ENCODE measurements around the gene GRK3.

GRK3 gene

DNA sequence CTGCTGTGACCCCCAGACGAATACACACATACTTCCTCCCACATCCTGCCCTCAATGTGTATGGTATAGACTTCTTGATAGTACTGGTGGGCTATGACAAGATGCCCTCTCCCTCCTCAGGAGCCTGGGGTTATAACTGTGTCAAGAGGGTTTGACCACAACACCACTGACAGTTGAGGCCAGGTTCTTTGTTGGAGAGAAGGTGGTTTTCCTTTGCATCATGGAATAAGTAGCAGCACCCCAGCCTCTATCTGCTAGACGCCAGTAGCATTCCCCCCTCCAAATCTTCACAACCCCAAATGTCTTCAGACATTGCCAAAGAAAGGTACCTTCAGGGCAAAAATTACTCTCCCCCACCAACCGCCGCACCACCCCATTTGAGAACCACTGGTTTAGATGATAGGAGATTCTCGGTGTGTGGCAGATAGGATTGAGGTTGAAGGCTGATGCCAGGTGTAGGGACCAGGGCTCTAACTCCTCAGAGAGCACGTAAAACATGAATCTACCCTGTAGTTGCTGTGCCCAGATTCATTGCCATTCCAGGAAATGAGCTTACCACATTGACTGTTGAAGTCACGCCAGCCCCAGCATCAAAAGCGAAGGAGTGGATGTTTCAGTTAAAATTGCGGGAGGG lies 172.0 kb downstream of the GRK3 start:
- no peak for DNase-seq (ENCODE audit: low spot score)

DNA sequence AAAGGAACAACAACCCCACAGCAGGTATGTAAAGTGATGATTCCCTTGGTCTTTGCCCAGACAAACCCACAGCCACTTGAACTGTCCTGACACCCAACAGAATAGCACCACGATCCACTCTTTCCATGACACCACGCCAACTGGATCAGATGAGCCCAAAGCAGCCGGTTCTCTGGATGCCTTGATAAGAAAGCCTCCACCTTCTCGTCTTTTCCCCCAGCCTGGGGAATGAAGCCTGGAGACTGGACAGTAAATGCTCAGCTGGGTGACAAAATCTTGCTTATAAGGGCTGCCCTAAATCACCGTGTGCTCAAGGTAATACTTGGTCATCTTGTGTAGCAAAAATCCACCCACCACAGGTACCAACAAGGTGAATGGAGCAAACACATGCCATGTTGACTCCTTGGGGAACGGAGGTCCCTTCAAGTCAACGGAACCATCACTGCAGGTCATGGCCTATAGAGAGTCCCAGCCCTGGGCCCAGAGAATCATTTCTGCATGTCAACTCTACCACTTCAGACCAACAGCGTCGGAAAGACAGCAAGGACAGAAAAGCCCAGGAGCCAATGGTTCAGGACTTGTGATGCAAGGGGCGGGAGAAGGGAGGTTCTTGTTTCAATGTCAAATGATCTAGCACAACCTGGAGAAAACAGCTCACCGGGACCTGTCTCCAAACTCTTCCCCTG lies 175.3 kb downstream of the GRK3 start:
- DNase-seq (ENCODE audit: low spot score): no peak

GRCh38 chr22:25741692-25742626 lies 177.5 kb downstream of the GRK3 start, which contains the start of gene MYO18B:
Gene MYO18B, plus strand, starts transcription at chr22:25742188. Its CDS starts 18,905 bp downstream, at chr22:25761093.
- DNase-seq (ENCODE audit: low spot score): no peak

GRCh38 chr22:25742918-25743708 lies 178.6 kb downstream of the GRK3 start:
- DNase-seq (ENCODE audit: low spot score): no peak

DNA sequence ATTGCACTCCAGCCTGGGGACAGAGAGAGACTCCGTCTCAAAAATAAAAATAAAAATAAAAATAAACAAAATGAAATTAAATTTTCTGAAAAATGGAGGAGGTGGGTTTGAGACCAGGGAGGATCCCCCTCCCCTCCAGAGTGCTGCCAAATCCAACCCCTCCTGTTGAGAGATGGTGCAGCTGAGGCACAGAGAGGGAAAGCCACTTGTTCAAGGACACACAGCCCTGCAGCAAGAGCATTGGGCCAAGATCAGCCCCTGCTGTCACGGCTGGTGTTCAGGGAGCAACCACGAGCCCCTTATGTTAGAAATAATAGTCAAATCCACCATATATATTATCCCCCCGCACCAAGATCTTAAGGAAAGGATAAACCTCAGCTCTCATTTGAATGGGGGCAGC lies 180.2 kb downstream of the GRK3 start:
- no peak for DNase-seq (ENCODE audit: low spot score)

- no peak for DNase-seq (ENCODE audit: low spot score)
Observed at GRCh38 chr22:25745341-25746011, 181.0 kb downstream of the GRK3 start.

- DNase-seq (ENCODE audit: low spot score): no peak
Observed at GRCh38 chr22:25746012-25746373, 181.5 kb downstream of the GRK3 start.

DNA sequence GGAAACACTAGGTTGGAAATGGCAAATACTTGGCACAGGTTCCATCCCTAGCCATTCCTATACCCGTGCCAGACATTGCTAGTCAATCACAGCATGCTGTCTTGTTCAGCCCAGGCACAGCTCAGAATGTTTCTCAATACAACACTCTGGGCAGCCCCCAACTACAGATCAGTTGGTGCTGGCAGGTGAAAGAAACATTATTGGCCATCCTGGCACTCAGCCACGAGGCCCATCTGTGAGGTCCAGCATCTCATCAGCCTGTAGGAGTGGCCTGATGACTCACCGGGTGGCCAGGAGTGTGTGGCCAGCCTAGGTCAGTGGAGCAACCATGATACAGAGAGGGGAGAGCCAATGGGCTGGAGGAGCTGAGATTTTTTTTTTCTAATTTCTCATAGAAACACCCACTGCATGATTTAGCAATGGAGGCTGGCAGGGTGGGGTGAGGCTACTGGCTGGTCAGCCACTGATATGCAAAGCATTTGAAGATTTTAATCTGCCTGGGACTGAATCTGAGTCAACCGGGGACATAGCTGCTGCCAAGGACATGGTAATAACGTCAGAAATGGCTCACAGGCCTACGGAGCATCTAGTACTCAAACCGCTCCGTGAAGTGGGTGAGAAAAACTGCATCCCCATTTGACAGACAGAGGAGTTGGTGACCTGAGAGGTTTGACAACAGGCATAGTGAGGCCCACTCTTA lies 182.9 kb downstream of the GRK3 start:
- DNase-seq (ENCODE audit: low spot score): no peak

GRCh38 chr22:25748140-25748539 lies 183.7 kb downstream of the GRK3 start:
- no peak for DNase-seq (ENCODE audit: low spot score)

- no peak for DNase-seq (ENCODE audit: low spot score)
Observed at GRCh38 chr22:25748704-25749103, 184.2 kb downstream of the GRK3 start.

GRCh38 chr22:25749420-25750169 lies 185.1 kb downstream of the GRK3 start:
- DNase-seq (ENCODE audit: low spot score): no peak

GRCh38 chr22:25750569-25751173 lies 186.2 kb downstream of the GRK3 start:
- no peak for DNase-seq (ENCODE audit: low spot score)

DNA sequence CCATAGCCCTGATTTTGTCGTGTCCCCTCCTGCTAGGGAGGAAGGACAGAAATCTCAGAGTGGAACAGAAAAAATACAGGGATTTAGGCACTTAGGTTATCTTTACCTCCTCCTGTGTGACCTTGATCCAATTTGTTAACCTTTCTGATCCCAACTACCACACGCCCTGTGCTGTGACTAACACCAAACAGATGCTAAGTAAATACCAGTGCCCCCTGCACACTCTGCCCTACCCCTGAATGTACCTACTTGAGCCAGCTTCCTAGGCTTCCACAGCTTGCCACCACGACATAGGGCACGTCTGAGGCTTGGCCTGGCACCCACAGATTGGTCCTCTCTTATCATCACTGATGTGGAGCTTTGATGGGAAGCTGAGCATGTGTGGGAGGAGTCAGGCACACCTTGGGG lies 186.7 kb downstream of the GRK3 start:
- DNase-seq (ENCODE audit: low spot score): no peak

DNA sequence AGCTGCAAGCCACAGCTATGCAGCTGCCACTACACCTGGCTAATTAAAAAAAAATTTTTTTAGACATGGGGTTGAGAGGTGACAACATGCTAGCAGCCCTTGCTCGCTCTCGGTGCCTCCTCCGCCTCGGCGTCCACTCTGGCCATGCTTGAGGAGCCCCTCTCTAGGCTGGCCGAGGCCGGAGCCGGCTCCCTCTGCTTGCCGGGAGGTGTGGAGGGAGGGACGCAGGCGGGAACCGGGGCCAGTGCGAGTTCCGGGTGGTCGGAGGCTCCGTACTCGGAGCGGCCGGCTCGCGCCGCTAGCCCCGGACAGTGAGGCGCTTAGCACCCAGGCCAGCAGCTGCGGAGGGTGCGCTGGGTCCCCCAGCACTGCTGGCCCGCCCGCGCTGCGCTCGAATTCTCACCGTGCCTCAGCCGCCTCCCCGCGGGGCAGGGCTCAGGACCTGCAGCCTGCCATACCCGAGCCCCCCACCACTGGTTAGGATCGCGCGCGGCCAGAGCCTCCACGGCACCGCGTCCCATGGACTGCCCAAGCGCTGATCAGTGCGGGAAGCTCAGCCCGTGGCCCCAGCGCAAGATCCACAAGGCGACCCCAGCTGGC lies 188.2 kb downstream of the GRK3 start:
- DNase-seq (ENCODE audit: low spot score): no peak

DNA sequence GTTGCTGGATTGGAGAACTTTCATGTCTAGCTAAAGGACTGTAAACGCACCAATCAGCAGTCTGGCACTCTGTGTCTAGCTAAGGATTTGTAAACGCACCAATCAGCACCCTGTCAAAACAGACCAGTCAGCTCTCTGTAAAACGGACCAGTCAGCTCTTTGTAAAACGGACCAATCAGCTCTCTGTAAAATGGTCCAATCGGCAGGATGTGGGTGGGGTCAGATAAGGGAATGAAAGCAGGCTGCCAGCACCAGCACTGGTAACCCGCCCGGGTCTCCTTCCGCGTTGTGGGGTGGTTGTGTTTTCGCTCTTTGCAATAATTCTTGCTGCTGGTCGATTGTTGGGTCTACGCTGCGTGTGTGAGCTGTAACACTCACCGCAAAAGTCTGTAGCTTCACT lies 188.8 kb downstream of the GRK3 start:
- DNase-seq (ENCODE audit: low spot score): no peak

DNA sequence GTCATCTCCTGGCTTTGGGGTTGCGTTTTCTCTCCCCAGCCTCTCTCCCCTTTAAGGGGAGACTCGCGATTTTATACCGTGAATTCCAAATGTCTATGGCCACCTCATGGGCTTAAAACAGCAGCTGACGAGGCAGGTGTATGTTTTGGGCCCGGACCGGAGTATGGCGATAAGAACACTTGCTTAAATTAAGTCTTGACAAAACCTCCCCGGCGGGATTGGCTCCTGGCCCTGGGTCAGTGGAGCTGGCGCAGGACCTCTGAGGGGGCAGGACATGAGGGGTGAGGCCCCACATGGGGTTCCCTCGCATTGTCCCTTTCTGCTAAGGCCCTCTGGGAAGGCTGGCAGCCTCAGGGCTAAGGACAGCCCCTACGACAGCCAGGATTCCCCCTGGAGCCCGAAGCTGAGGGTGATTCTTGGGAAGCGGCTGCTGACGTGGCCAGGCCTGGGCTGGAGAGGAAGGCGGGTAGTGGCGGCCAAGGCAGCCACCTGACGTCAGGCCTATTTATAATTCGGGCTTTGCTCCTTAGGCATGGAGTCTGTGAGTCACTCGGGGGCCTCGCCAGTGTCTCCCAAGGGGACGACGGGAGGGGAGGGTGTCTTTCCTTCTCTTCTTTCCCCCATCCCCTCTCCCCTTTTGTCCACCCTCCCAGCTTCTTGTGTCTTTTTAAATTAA lies 190.2 kb downstream of the GRK3 start:
- DNase-seq (ENCODE audit: low spot score): no peak

DNA sequence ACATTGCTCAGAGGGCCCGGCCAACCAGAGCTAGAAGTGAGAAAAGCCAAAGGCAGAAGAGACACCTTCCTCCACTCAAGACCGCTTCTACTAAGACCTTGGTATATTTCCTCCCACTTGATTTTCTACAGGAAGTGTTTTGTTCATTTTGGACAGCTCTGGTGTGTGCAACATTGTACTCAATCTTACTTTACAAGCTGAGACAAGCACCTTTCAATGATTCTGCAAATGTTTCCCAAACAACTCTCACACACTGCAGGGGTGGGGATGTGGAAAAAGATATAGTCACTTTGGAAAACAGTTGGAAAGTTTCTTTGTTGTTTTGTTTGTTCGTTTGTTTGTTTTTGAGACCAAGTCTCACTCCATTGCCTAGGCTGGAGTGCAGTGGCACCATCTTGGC lies 193.2 kb downstream of the GRK3 start:
- no peak for DNase-seq (ENCODE audit: low spot score)

DNA sequence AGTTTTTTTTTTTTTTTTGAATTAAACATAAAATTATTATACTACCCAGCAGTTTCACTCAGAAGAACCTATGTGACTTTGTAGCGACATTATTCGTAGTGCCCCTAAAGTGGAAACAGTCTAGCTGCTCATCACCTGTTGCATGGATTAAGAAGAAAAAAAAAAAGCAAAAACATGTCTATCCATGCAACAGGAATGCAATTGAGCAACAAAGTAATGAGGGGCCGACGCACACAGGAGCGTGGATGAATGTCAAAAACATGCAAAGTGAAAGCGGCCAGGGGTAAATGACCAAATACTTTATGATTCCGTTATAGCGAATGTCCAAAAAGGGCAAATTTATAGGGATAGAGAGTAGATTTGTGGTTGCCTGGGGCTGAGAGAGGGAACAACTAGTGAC lies 193.8 kb downstream of the GRK3 start:
- no peak for DNase-seq (ENCODE audit: low spot score)

DNA sequence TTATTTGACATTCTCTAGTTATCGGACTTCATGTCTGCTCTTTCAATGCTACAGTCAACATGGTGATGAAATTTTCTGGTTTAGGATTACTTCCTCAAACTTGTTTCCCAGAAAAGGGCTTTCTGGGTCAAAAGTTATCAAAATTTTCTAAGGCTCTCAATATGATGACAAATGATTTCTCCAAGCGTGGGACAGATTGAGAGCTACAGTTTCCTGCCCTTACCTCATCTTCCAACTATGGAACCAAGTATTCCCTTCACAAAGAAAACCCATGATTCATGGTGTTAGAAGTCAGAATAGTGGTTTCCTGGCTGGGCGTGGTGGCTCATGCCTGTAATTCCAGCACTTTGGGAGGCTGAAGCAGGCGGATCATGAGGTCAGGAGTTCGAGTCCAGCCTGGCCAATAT lies 195.4 kb downstream of the GRK3 start:
- no peak for DNase-seq (ENCODE audit: low spot score)
